IMR-90 (cell line): ENCODE data around the gene ALOX12B. TPM values are rescaled to one million over a fixed set of nuclear protein-coding genes. Genes with fewer than 3 reads are reported as not detected.

ENCODE experiments used
- ATAC-seq: fragments of 200-7000 bp; cut with Tn5 transposase; 2 replicates; pipeline ENCODE4 v1.9.1; 2020; ENCODE audit warnings: low read depth, mild to moderate bottlenecking, moderate library complexity
- BruUV-seq: library from RNA; stranded (reverse); fragments of 400-500 nt; replicated peaks from 2 replicates; lab custom pipeline; 2021; lab: Mats Ljungman, UMichigan
- CTCF ChIA-PET: fragments of 300-600 bp; formaldehyde crosslinking; extraction: SDS; loops from one replicate; lab custom pipeline; 2021; ENCODE audit warnings: antibody characterized with exemption; lab: Yijun Ruan, JAX
- POLR2A ChIA-PET: fragments of 300-600 bp; sonication (Branson Sonifier 250); formaldehyde crosslinking; loops from one replicate; lab custom pipeline; 2022; ENCODE audit warnings: antibody characterized with exemption; ENCODE audit not compliant: unreplicated experiment; lab: Charles Lee
- DNase-seq: peaks from one replicate; pipeline ENCODE4 v3.0.0; 2013
- H2AFZ ChIP-seq: replicated peaks from 2 replicates; pipeline ENCODE3; 2013; ENCODE audit warnings: low read length, mild to moderate bottlenecking; ENCODE audit not compliant: poor library complexity
- H2AK5ac ChIP-seq: 2 replicates; pipeline ENCODE4 v1.6.1; 2013; ENCODE audit warnings: low read depth, low read length, inconsistent platforms
- H2AK9ac ChIP-seq: replicated peaks from 2 replicates; pipeline ENCODE3; 2013; ENCODE audit warnings: mild to moderate bottlenecking, low read depth, low read length, moderate library complexity; ENCODE audit not compliant: poor library complexity
- H2BK120ac ChIP-seq: 2 replicates; pipeline ENCODE4 v1.6.1; 2013; ENCODE audit warnings: low read depth, low read length, inconsistent platforms
- H2BK15ac ChIP-seq: 3 replicates; pipeline ENCODE4 v1.6.1; 2013; ENCODE audit warnings: low read depth, low read length, inconsistent platforms
- H2BK20ac ChIP-seq: 2 replicates; pipeline ENCODE4 v1.6.1; 2013; ENCODE audit warnings: low read depth, mild to moderate bottlenecking, inconsistent platforms, low read length, moderate library complexity
- H2BK5ac ChIP-seq: 2 replicates; pipeline ENCODE4 v1.6.1; 2013; ENCODE audit warnings: mild to moderate bottlenecking, low read depth, low read length, inconsistent platforms; ENCODE audit not compliant: poor library complexity, severe bottlenecking
- H3K14ac ChIP-seq: replicated peaks from 2 replicates; pipeline ENCODE4 v1.6.1; 2013; ENCODE audit warnings: low read depth, low read length, inconsistent platforms
- H3K18ac ChIP-seq: 2 replicates; pipeline ENCODE4 v1.6.1; 2013; ENCODE audit warnings: low read depth, low read length, control low read depth
- H3K23ac ChIP-seq: 2 replicates; pipeline ENCODE4 v1.6.1; 2013; ENCODE audit warnings: low read depth, low read length, inconsistent platforms
- H3K27ac ChIP-seq: 2 replicates; pipeline ENCODE4 v1.5.1; 2013; ENCODE audit warnings: mild to moderate bottlenecking, control low read depth, low read length; ENCODE audit not compliant: insufficient read depth
- H3K27me3 ChIP-seq: 2 replicates; pipeline ENCODE4 v1.6.1; 2013; ENCODE audit warnings: low read length; ENCODE audit not compliant: control insufficient read depth, insufficient read depth
- H3K36me3 ChIP-seq: 2 replicates; pipeline ENCODE4 v1.6.1; 2013; ENCODE audit warnings: low read length, mixed read lengths; ENCODE audit not compliant: control insufficient read depth, insufficient read depth
- H3K4ac ChIP-seq: 2 replicates; pipeline ENCODE4 v1.6.1; 2013; ENCODE audit warnings: low read depth, low read length, inconsistent platforms
- H3K4me1 ChIP-seq: 2 replicates; pipeline ENCODE4 v1.6.1; 2013; ENCODE audit warnings: low read length, mixed read lengths; ENCODE audit not compliant: control insufficient read depth, insufficient read depth
- H3K4me2 ChIP-seq: 2 replicates; pipeline ENCODE4 v1.6.1; 2013; ENCODE audit warnings: low read depth, mild to moderate bottlenecking, control low read depth, low read length, moderate library complexity
- H3K4me3 ChIP-seq: 2 replicates; pipeline ENCODE4 v1.5.1; 2013; ENCODE audit warnings: low read depth, mild to moderate bottlenecking, control low read depth, low read length, moderate library complexity; ENCODE audit not compliant: insufficient read depth
- H3K56ac ChIP-seq: 2 replicates; pipeline ENCODE4 v1.6.1; 2013; ENCODE audit warnings: low read length, inconsistent platforms; ENCODE audit not compliant: insufficient read depth; ENCODE audit errors: extremely low read depth
- H3K79me1 ChIP-seq, 2 experiments: 2 replicates each; pipeline ENCODE4 v1.6.1; 2013; ENCODE audit warnings: low read length in 2 of 2, inconsistent platforms in 1 of 2, low read depth in 1 of 2
- H3K9ac ChIP-seq: 2 replicates; pipeline ENCODE4 v1.6.1; 2013; ENCODE audit warnings: low read depth, low read length, control low read depth
- H3K9me1 ChIP-seq: 2 replicates; pipeline ENCODE4 v1.6.1; 2013; ENCODE audit warnings: low read length, inconsistent platforms; ENCODE audit not compliant: insufficient read depth
- H3K9me3 ChIP-seq: 2 replicates; pipeline ENCODE4 v1.6.1; 2013; ENCODE audit warnings: low read length; ENCODE audit not compliant: control insufficient read depth, insufficient read depth
- H4K20me1 ChIP-seq: 2 replicates; pipeline ENCODE4 v1.6.1; 2013; ENCODE audit warnings: low read length, inconsistent platforms; ENCODE audit not compliant: insufficient read depth
- H4K5ac ChIP-seq: 2 replicates; pipeline ENCODE4 v1.6.1; 2013; ENCODE audit warnings: mild to moderate bottlenecking, low read depth, low read length, control low read depth
- H4K8ac ChIP-seq, 2 experiments: 2 replicates each; pipeline ENCODE4 v1.6.1; 2013; ENCODE audit warnings: low read depth in 2 of 2, low read length in 2 of 2, control low read depth in 1 of 2, inconsistent platforms in 1 of 2
- H4K91ac ChIP-seq: 2 replicates; pipeline ENCODE4 v1.6.1; 2013; ENCODE audit warnings: low read depth, low read length, inconsistent platforms; ENCODE audit not compliant: insufficient read depth
- BHLHE40 ChIP-seq: fragments of 150-350 bp; IDR thresholded peaks from 2 replicates; pipeline ENCODE4 v1.6.1; 2016; ENCODE audit warnings: mild to moderate bottlenecking, low read depth, low read length
- CEBPB ChIP-seq: IDR thresholded peaks from 2 replicates; pipeline ENCODE4 v1.6.1; 2012; ENCODE audit warnings: low read depth, low read length, improper control_type of control experiment
- CHD1 ChIP-seq: IDR thresholded peaks from 2 replicates; pipeline ENCODE4 v1.6.1; 2012; ENCODE audit warnings: low read depth, low read length, improper control_type of control experiment
- CTCF ChIP-seq: conservative IDR thresholded peaks from 2 replicates; pipeline ENCODE4 v1.5.1; 2012; ENCODE audit warnings: mild to moderate bottlenecking, low read depth, low read length, improper control_type of control experiment
- FOS ChIP-seq: fragments of 150-350 bp; IDR thresholded peaks from 2 replicates; pipeline ENCODE4 v1.6.1; 2016; ENCODE audit warnings: low read depth, low read length
- MAFK ChIP-seq: IDR thresholded peaks from 2 replicates; pipeline ENCODE4 v1.6.1; 2012; ENCODE audit warnings: low read depth, low read length, improper control_type of control experiment
- MAZ ChIP-seq: IDR thresholded peaks from 2 replicates; pipeline ENCODE4 v1.6.1; 2012; ENCODE audit warnings: low read depth, mild to moderate bottlenecking, low read length, improper control_type of control experiment, moderate library complexity, borderline replicate concordance
- MXI1 ChIP-seq: IDR thresholded peaks from 2 replicates; pipeline ENCODE4 v1.6.1; 2012; ENCODE audit warnings: low read depth, mild to moderate bottlenecking, low read length, moderate library complexity, borderline replicate concordance
- NFE2L2 ChIP-seq: fragments of 150-350 bp; IDR thresholded peaks from 2 replicates; pipeline ENCODE4 v1.6.1; 2016; ENCODE audit warnings: low read depth, mild to moderate bottlenecking, low read length
- POLR2A ChIP-seq: IDR thresholded peaks from 2 replicates; pipeline ENCODE4 v1.6.1; 2012; ENCODE audit warnings: mild to moderate bottlenecking, low read depth, low read length
- RAD21 ChIP-seq: IDR thresholded peaks from 2 replicates; pipeline ENCODE4 v1.6.1; 2012; ENCODE audit warnings: low read length, improper control_type of control experiment
- RCOR1 ChIP-seq: IDR thresholded peaks from 2 replicates; pipeline ENCODE4 v1.6.1; 2012; ENCODE audit warnings: mild to moderate bottlenecking, low read length, improper control_type of control experiment; ENCODE audit not compliant: insufficient replicate concordance
- RFX5 ChIP-seq: IDR thresholded peaks from 2 replicates; pipeline ENCODE4 v1.8.0; 2012; ENCODE audit warnings: low read depth, mild to moderate bottlenecking, low read length, moderate library complexity
- SMC3 ChIP-seq: fragments of 150-350 bp; IDR thresholded peaks from 2 replicates; pipeline ENCODE4 v1.6.1; 2016; ENCODE audit warnings: low read depth, mild to moderate bottlenecking, antibody characterized with exemption, low read length, moderate library complexity
- USF2 ChIP-seq: fragments of 150-350 bp; IDR thresholded peaks from 2 replicates; pipeline ENCODE4 v1.6.1; 2017; ENCODE audit warnings: mild to moderate bottlenecking, antibody characterized with exemption, low read length, low read depth
- WGBS, 2 experiments: methylation state at CpG; one replicate each; pipeline versions ENCODE4 v1.1.5 to v1.1.7; 2013; ENCODE audit warnings: missing lambda C conversion rate in 2 of 2; ENCODE audit not compliant: insufficient read length in 1 of 2; ENCODE audit errors: extremely low coverage in 2 of 2; 5-methylcytosine and 5-hydroxymethylcytosine counted together
- dilution Hi-C: fragments of 300-500 bp; cut with HindIII; formaldehyde crosslinking; loops from one replicate; pipeline ENCODE4 v1.14.3; 2018; ENCODE audit warnings: low sequenced_read_pairs; ENCODE audit not compliant: unreplicated experiment
- in situ Hi-C: fragments of 300-500 bp; cut with MboI; formaldehyde crosslinking; loops from 3 replicates; pipeline ENCODE4 v1.14.3; 2019; ENCODE audit warnings: low sequenced_read_pairs, inconsistent platforms, mixed read lengths
- intact Hi-C: fragments of 100-400 bp; cut with micrococcal nuclease; formaldehyde crosslinking; loops from 2 replicates; pipeline ENCODE4 v1.10.0; 2022
- polyA plus RNA-seq, 3 experiments: library from polyadenylated mRNA; depleted of rRNA; stranded (reverse); fragments of >200 nt; gene quantifications; 2 replicates each; pipeline ENCODE4 v1.2.3, GENCODE V29; 2012; ENCODE audit warnings: low replicate concordance in 1 of 3
- total RNA-seq: library from RNA; depleted of rRNA; stranded (reverse); fragments of >200 nt; gene quantifications from 2 replicates; pipeline ENCODE4 v1.2.3, GENCODE V29; 2012
- TF ChIP-seq, protein P1 (sequence below): fragments of 150-350 bp; IDR thresholded peaks from 2 replicates; pipeline ENCODE4 v1.6.1; 2016; ENCODE audit warnings: low read depth, mild to moderate bottlenecking, low read length, moderate library complexity, borderline replicate concordance

The ALOX12B gene
- total and polyA plus RNA-seq, 2 of the 4 experiments (the other 2 are of a cell fraction), result not detected

DNA sequence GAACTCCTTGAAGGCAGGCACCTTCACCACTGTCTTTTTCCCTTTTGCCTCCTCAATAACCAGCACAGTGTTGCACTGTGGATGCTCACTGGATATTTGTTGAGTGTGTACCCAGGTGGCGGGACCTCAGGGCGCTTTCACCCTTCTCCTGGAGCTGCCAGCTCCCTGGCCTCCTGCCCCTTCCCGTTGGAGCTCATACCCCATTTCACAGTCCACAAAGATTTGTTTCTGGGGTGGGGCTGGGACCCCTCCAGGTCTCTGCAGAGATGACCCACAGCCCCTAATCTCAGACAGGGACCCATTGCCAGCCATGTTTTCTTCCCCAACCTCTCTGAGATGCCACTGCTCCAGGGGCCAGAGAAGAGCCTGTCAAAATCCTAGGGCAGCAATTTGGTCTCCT is 12.4 kb downstream of the ALOX12B start:
- Histone ChIP-seq H2AFZ (no peak overlapping the region), H3K9me1 (no peaks in the 10 kb centered on the region), H3K4me1 (0 out of 2 replicates have a peak, but pooled peaks cover 1% of the 10 kb centered on the region), H3K18ac (no peak overlapping the region), H2BK120ac (no peak overlapping the region), H2BK5ac (no peak overlapping the region), H2AK9ac (no peak overlapping the region), H3K14ac (no peak overlapping the region), H3K27me3 (peaks cover 82% of the 10 kb centered on the region), H3K23ac (no peak overlapping the region), H3K79me1 (no peaks in the 10 kb centered on the region), H4K5ac (no peak overlapping the region), H3K4me2 (no peak overlapping the region), H3K9ac (no peak overlapping the region), H4K91ac (no peak overlapping the region), H4K8ac (no peak overlapping the region), H3K4ac (no peak overlapping the region), H2AK5ac (no peak overlapping the region), H2BK20ac (no peak overlapping the region), H3K56ac (no peak overlapping the region), H3K27ac (no peak overlapping the region), H3K36me3 (no peaks in the 10 kb centered on the region), H4K20me1 (no peaks in the 10 kb centered on the region), H3K9me3 (no peaks in the 10 kb centered on the region), H2BK15ac (no peak overlapping the region), H3K4me3 (no peak overlapping the region)
- CTCF ChIA-PET, result interaction anchor here (0.6 to 1.7 kb wide), 2 partner anchors 44 to 82 kb away, joined by 3 to 4 read pairs; no protein-coding TSS in a partner anchor
- intact Hi-C loops (no loop called here), dilution Hi-C loops (no loop called here), in situ Hi-C loops (loop anchor here (25.0 kb wide), 2 partner anchors 237 to 687 kb away; partner anchors contain the start of genes ARHGEF15 and SPDYE4)
- TF ChIP-seq MAFK (no peak), USF2 (no peak), POLR2A (no peak), NFE2L2 (no peak), CEBPB (no peak), FOS (no peak), MXI1 (no peak), BHLHE40 (no peak), RAD21 (no peak), RFX5 (no peak), CTCF (no peak), MAZ (no peak), CHD1 (no peak), SMC3 (no peak), RCOR1 (no peak)
- TF ChIP-seq, protein P1, sequence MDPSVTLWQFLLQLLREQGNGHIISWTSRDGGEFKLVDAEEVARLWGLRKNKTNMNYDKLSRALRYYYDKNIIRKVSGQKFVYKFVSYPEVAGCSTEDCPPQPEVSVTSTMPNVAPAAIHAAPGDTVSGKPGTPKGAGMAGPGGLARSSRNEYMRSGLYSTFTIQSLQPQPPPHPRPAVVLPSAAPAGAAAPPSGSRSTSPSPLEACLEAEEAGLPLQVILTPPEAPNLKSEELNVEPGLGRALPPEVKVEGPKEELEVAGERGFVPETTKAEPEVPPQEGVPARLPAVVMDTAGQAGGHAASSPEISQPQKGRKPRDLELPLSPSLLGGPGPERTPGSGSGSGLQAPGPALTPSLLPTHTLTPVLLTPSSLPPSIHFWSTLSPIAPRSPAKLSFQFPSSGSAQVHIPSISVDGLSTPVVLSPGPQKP, result no peak
- WGBS, 2 experiments, result 14% methylated on average over 1 of the region's 3 CpGs; no CpG with 5 or more reads in 1 of the 2 experiments
- DNase-seq (no peak), ATAC-seq (no peak)
- POLR2A ChIA-PET, result no interaction called here
- no TSS peak for BruUV-seq
